ENCODE measurements around the gene ACMSD. TPM values are rescaled to one million over a fixed set of nuclear protein-coding genes. Genes with fewer than 3 reads are reported as not detected.

The ACMSD gene
- total and polyA plus RNA-seq, 2 donors (not counting 1 experiment from before 2014, with no cell fraction given), result not detected

DNA sequence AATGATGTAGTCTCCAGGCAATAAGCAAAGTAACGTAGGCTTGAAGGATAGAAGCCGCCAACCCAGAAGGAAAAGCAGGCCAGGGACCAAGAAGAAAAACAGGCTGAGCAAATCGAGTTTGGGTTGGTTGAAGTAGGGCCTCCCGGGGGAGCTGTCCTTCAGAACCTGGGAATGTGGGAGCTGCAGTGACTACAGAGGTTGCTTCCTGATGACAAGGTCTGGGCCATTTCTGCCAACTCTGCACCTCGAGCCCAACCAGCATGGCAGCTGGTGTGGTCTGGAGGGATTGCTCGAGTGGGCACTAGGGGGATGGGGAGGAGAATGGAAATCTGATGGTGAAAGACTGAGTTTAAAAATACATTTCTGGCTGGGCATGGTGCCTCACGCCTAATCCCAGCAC, 14.1 kb downstream of the ACMSD start:
- TF ChIP-seq, protein P1, sequence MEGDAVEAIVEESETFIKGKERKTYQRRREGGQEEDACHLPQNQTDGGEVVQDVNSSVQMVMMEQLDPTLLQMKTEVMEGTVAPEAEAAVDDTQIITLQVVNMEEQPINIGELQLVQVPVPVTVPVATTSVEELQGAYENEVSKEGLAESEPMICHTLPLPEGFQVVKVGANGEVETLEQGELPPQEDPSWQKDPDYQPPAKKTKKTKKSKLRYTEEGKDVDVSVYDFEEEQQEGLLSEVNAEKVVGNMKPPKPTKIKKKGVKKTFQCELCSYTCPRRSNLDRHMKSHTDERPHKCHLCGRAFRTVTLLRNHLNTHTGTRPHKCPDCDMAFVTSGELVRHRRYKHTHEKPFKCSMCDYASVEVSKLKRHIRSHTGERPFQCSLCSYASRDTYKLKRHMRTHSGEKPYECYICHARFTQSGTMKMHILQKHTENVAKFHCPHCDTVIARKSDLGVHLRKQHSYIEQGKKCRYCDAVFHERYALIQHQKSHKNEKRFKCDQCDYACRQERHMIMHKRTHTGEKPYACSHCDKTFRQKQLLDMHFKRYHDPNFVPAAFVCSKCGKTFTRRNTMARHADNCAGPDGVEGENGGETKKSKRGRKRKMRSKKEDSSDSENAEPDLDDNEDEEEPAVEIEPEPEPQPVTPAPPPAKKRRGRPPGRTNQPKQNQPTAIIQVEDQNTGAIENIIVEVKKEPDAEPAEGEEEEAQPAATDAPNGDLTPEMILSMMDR (conservative IDR thresholded peaks at IDR 0.05 in 1 of 2, IDR thresholded peaks at IDR 0.05 in 1 of 2; ENCODE audit: low read depth in 1 of 2, low read length in 2 of 2), result no peak
- no peak for TF ChIP-seq EZH2 (IDR thresholded peaks at IDR 0.05; ENCODE audit: low read length, missing control alignments)
- Histone ChIP-seq H3K4me2 (ENCODE audit: extremely low read depth, insufficient read depth, low read length) (no peak overlapping the region), H3K79me2 (ENCODE audit: control insufficient read depth, insufficient read depth, low read length) (no peaks in the 10 kb centered on the region), H3K27ac (ENCODE audit: insufficient read depth, low read length) (no peak overlapping the region), H3K27me3 (ENCODE audit: control insufficient read depth, insufficient read depth, low read length) (no peaks in the 10 kb centered on the region), H4K20me1 (ENCODE audit: control insufficient read depth, extremely low read depth, insufficient read depth, low read length) (no peaks in the 10 kb centered on the region), H3K9me3 (ENCODE audit: control insufficient read depth, insufficient read depth, low read depth, low read length) (no peaks in the 10 kb centered on the region), H3K4me1 (ENCODE audit: control insufficient read depth, extremely low read depth, insufficient read depth, low read length) (no peaks in the 10 kb centered on the region), H2AFZ (ENCODE audit: low read length) (no peak overlapping the region), H3K9ac (ENCODE audit: insufficient read depth, low read length) (no peak overlapping the region), H3K36me3 (ENCODE audit: control insufficient read depth, insufficient read depth, low read length) (no peaks in the 10 kb centered on the region), H3K4me3 (replicated peaks in 1 of 4; ENCODE audit: control extremely low read depth in 1 of 4, insufficient read depth in 1 of 4, low read depth in 3 of 4, low read length in 4 of 4) (no peak overlapping the region)
- no peak for DNase-seq (ENCODE audit: low read depth in 2 of 2)

DNA sequence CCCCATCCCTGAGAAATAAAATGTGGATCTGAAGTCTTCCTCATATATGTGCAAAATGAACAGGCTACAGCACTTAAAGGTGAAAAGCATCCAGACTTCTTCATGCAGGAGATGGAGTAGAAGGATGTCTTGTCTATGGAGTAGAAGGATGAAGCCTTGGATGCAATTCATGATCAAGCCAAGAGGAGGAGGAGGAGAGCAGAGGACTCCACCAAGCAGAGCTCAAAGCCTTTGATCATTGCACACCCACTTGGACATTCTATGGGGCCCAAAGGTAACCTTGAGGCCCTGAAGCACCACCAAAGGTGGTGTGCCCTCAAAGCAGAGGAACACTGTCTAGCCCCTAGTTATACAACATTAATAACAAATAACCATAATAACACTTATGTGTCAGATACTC, 17.3 kb downstream of the ACMSD start:
- Histone ChIP-seq H3K36me3 (ENCODE audit: control insufficient read depth, insufficient read depth, low read length) (no peaks in the 10 kb centered on the region), H3K9me3 (ENCODE audit: control insufficient read depth, insufficient read depth, low read depth, low read length) (no peaks in the 10 kb centered on the region), H3K27me3 (ENCODE audit: control insufficient read depth, insufficient read depth, low read length) (no peaks in the 10 kb centered on the region), H3K4me2 (ENCODE audit: extremely low read depth, insufficient read depth, low read length) (no peak overlapping the region), H3K4me1 (ENCODE audit: control insufficient read depth, extremely low read depth, insufficient read depth, low read length) (no peaks in the 10 kb centered on the region), H3K9ac (ENCODE audit: insufficient read depth, low read length) (no peak overlapping the region), H3K79me2 (ENCODE audit: control insufficient read depth, insufficient read depth, low read length) (no peaks in the 10 kb centered on the region), H3K27ac (ENCODE audit: insufficient read depth, low read length) (no peak overlapping the region), H2AFZ (ENCODE audit: low read length) (no peak overlapping the region), H4K20me1 (ENCODE audit: control insufficient read depth, extremely low read depth, insufficient read depth, low read length) (no peaks in the 10 kb centered on the region), H3K4me3 (replicated peaks in 1 of 4; ENCODE audit: control extremely low read depth in 1 of 4, insufficient read depth in 1 of 4, low read depth in 3 of 4, low read length in 4 of 4) (no peak overlapping the region)
- TF ChIP-seq EZH2 (IDR thresholded peaks at IDR 0.05; ENCODE audit: low read length, missing control alignments), result no peak
- TF ChIP-seq, protein P1 (conservative IDR thresholded peaks at IDR 0.05 in 1 of 2, IDR thresholded peaks at IDR 0.05 in 1 of 2; ENCODE audit: low read depth in 1 of 2, low read length in 2 of 2), result no peak
- no peak for DNase-seq (ENCODE audit: low read depth in 2 of 2)

DNA sequence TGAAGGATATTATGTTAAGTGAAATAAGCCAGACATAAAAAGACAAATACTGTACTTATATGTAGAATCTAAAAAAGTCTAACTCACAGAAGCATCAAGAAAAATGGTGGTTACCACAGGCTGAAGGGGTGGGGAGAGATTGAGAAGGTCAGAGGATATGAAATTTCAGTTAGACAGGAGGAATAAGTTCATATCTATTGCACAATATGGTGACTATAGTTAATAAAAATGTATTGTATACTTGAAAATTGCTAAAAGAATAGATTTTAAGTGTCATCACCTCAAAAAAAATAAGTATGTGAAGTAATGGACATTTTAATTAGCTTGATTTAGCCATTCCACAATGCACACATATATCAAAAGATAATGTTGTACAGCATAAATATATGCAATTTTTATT, 19.8 kb downstream of the ACMSD start:
- no peak overlapping the region for H3K4me2 ChIP-seq (ENCODE audit: extremely low read depth, insufficient read depth, low read length)
- no peaks in the 10 kb centered on the region for H3K27me3 ChIP-seq (ENCODE audit: control insufficient read depth, insufficient read depth, low read length)
- no peak overlapping the region for H3K27ac ChIP-seq (ENCODE audit: insufficient read depth, low read length)
- H3K79me2 ChIP-seq (ENCODE audit: control insufficient read depth, insufficient read depth, low read length), result no peaks in the 10 kb centered on the region
- no peak for DNase-seq (ENCODE audit: low read depth in 2 of 2)
- no peak overlapping the region for H3K4me3 ChIP-seq (replicated peaks in 1 of 4; ENCODE audit: control extremely low read depth in 1 of 4, insufficient read depth in 1 of 4, low read depth in 3 of 4, low read length in 4 of 4)
- no peaks in the 10 kb centered on the region for H3K4me1 ChIP-seq (ENCODE audit: control insufficient read depth, extremely low read depth, insufficient read depth, low read length)
- no peaks in the 10 kb centered on the region for H3K9me3 ChIP-seq (ENCODE audit: control insufficient read depth, insufficient read depth, low read depth, low read length)
- H3K9ac ChIP-seq (ENCODE audit: insufficient read depth, low read length), result no peak overlapping the region
- no peaks in the 10 kb centered on the region for H3K36me3 ChIP-seq (ENCODE audit: control insufficient read depth, insufficient read depth, low read length)
- no peak overlapping the region for H2AFZ ChIP-seq (ENCODE audit: low read length)
- no peak for TF ChIP-seq EZH2 (IDR thresholded peaks at IDR 0.05; ENCODE audit: low read length, missing control alignments)
- TF ChIP-seq, protein P1 (conservative IDR thresholded peaks at IDR 0.05 in 1 of 2, IDR thresholded peaks at IDR 0.05 in 1 of 2; ENCODE audit: low read depth in 1 of 2, low read length in 2 of 2), result no peak
- H4K20me1 ChIP-seq (ENCODE audit: control insufficient read depth, extremely low read depth, insufficient read depth, low read length), result no peaks in the 10 kb centered on the region

Measured in fibroblast of lung (primary cell).